Ascending aorta (tissue), 2 donors: Measurements from ENCODE around the gene SERPINI1. TPM values are rescaled to one million over a fixed set of nuclear protein-coding genes. Genes with fewer than 3 reads are reported as not detected.

Experiments
- DNase-seq, 2 donors: peaks; one replicate each; pipeline ENCODE4 v3.0.0-alpha.2; 2019; ENCODE audit warnings: low spot score in 2 of 2
- H3K27ac ChIP-seq, 2 donors: fragments of 200-600 bp; sonication (generic); one replicate each; pipeline ENCODE4 v1.5.1; 2016 to 2017; ENCODE audit warnings: mild to moderate bottlenecking in 1 of 2
- H3K27me3 ChIP-seq: fragments of 200-600 bp; sonication (generic); one replicate; pipeline ENCODE4 v1.5.1; 2017
- H3K36me3 ChIP-seq, 2 donors: fragments of 200-600 bp; sonication (generic); one replicate each; pipeline ENCODE4 v1.5.1; 2016
- H3K4me1 ChIP-seq, 2 donors: fragments of 200-600 bp; sonication (generic); one replicate each; pipeline ENCODE4 v1.5.1; 2016 to 2017; ENCODE audit warnings: mild to moderate bottlenecking in 1 of 2
- H3K4me3 ChIP-seq, 2 donors: fragments of 200-600 bp; sonication (generic); one replicate each; pipeline ENCODE4 v1.5.1; 2016 to 2017; ENCODE audit warnings: mild to moderate bottlenecking in 1 of 2
- H3K9me3 ChIP-seq, 2 donors: fragments of 200-600 bp; sonication (generic); one replicate each; pipeline ENCODE4 v1.5.1; 2016
- intact Hi-C: fragments of 100-400 bp; cut with DNase I; formaldehyde crosslinking; loops from one replicate; pipeline ENCODE4 v1.15.1; 2023
- total RNA-seq: library from RNA; depleted of rRNA; stranded (reverse); fragments of >200 nt; gene quantifications from one replicate; pipeline ENCODE4 v1.1.0, GENCODE V29; 2016
- TF ChIP-seq, protein P1 (sequence below), 3 experiments: fragments of 200-600 bp in 2 of 3; fragments of 450-650 bp in 1 of 3; sonication (generic) in 2 of 3; IDR thresholded peaks; one replicate each; pipeline ENCODE4 v1.5.1; 2016 to 2019; ENCODE audit warnings: antibody characterized with exemption in 3 of 3, mild to moderate bottlenecking in 1 of 3, moderate library complexity in 1 of 3

Gene SERPINI1
- total RNA-seq, 1 donor from 2014 or later = 6.3 TPM

DNA sequence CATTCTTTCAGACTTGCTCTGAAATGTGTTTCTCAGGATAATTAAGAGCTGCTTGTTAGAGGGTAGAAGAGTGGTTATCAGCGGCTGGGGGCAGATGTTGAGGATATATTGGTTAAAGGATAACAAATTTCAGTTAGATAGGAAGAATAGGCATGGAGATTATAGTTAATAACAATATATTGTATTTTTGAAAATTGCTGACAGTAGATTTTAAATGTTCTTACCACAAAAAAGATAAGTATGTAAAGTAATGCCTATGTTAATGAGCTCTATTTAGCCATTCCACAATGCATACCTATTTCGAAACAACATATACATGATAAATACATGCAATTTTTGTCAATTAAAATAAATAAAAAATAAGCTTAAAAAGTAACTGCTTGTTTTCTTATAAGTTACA is 123.3 kb downstream of the SERPINI1 start:
- no peaks in the 10 kb centered on the region for H3K27me3 ChIP-seq
- intact Hi-C loops = no loop called here
- TF ChIP-seq, protein P1, sequence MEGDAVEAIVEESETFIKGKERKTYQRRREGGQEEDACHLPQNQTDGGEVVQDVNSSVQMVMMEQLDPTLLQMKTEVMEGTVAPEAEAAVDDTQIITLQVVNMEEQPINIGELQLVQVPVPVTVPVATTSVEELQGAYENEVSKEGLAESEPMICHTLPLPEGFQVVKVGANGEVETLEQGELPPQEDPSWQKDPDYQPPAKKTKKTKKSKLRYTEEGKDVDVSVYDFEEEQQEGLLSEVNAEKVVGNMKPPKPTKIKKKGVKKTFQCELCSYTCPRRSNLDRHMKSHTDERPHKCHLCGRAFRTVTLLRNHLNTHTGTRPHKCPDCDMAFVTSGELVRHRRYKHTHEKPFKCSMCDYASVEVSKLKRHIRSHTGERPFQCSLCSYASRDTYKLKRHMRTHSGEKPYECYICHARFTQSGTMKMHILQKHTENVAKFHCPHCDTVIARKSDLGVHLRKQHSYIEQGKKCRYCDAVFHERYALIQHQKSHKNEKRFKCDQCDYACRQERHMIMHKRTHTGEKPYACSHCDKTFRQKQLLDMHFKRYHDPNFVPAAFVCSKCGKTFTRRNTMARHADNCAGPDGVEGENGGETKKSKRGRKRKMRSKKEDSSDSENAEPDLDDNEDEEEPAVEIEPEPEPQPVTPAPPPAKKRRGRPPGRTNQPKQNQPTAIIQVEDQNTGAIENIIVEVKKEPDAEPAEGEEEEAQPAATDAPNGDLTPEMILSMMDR (IDR thresholded peaks at IDR 0.05) = no peak
- no peaks in the 10 kb centered on the region for H3K9me3 ChIP-seq
- no peak overlapping the region for H3K27ac ChIP-seq
- peaks cover 0 to under 1% of the 10 kb centered on the region in 2 donors for H3K4me1 ChIP-seq
- no peak for DNase-seq
- no peaks in the 10 kb centered on the region for H3K36me3 ChIP-seq
- no peak overlapping the region for H3K4me3 ChIP-seq

DNA sequence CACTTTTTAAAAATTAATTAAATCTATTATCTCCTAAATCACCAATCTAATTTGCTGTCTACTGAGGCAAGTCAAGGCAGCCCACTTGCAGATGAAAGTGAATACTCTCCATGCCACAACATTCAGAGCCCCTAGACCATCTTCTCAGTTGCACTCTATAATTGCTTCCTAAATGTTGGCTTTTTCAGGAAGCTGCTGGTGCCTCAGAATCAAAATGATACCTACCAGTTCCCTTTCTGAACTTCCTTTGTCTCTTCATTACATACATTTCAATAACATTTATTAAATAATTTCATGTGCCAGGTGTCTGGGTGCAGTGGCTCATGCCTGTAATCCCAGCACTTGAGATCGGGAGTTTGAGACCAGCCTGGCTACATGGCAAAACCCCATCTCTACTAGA is 124.1 kb downstream of the SERPINI1 start:
- intact Hi-C loops = no loop called here
- peaks cover 0 to 3% of the 10 kb centered on the region in 2 donors for H3K4me1 ChIP-seq
- H3K36me3 ChIP-seq = no peaks in the 10 kb centered on the region
- H3K27ac ChIP-seq = no peak overlapping the region
- H3K27me3 ChIP-seq = no peaks in the 10 kb centered on the region
- DNase-seq = no peak
- no peak overlapping the region for H3K4me3 ChIP-seq
- TF ChIP-seq, protein P1 (IDR thresholded peaks at IDR 0.05) = no peak
- H3K9me3 ChIP-seq = no peaks in the 10 kb centered on the region

DNA sequence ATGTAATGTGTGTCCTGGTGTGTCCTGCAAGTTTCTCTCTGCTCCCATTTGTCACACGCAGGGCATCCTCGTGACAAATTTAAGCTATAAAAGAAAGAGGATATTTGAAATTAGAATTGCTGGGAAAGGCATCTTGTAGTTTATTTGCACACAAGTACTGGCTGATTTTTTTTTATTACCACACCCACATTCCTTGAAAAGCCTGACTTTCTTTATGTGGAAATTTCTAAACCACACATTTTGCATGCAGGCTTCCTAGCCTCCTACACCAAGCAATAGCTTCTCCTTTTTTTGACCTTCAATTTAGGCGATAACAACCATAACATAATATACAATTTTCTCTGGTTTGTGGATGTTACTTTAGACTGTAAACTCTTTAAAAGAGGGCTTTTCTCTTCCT is 126.1 kb downstream of the SERPINI1 start:
- intact Hi-C loops = no loop called here
- no peak for DNase-seq
- Histone ChIP-seq H3K27me3 (no peaks in the 10 kb centered on the region), H3K36me3 (no peaks in the 10 kb centered on the region), H3K27ac (no peak overlapping the region), H3K4me3 (no peak overlapping the region), H3K4me1 (peaks cover 0 to 3% of the 10 kb centered on the region in 2 donors), H3K9me3 (no peaks in the 10 kb centered on the region)
- TF ChIP-seq, protein P1 (IDR thresholded peaks at IDR 0.05) = no peak

DNA sequence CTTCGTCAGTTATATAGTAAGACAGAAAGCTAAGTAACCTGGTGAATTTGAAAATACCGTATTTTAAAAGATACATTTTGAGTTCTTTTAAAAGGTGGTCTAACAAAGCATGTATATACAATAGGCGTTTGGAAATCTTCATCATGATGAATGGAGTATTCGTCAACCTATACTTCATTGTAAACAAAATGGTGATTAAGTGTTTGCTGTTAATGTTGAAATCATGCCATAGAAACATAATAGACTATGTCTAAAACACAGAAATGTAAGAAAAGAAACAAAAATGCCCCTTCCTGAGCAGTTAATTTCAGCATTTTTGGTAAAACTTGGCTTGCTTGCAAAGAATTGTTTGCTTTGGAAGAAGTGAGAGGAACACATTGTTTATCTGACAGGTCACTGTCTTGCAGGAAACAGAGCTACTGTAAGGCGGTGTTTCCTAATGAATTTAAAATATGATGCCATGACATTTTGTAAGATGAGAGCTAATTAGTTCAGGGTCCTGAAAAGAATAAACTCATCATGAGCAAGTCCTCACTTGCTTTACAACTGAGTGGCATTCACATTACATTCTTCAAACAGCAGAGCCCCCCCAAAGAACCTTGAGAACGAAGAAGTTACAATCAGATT is 126.7 kb downstream of the SERPINI1 start:
- intact Hi-C loops = no loop called here
- H3K9me3 ChIP-seq = no peaks in the 10 kb centered on the region
- H3K36me3 ChIP-seq = no peaks in the 10 kb centered on the region
- peaks cover 0 to 3% of the 10 kb centered on the region in 2 donors for H3K4me1 ChIP-seq
- H3K27ac ChIP-seq = no peak overlapping the region
- H3K27me3 ChIP-seq = no peaks in the 10 kb centered on the region
- no peak for DNase-seq
- TF ChIP-seq, protein P1 (IDR thresholded peaks at IDR 0.05) = no peak
- no peak overlapping the region for H3K4me3 ChIP-seq

- no peak overlapping the region for H3K4me3 ChIP-seq
- H3K9me3 ChIP-seq = no peaks in the 10 kb centered on the region
- H3K27me3 ChIP-seq = no peaks in the 10 kb centered on the region
- TF ChIP-seq, protein P1 (IDR thresholded peaks at IDR 0.05) = no peak
- peak overlapping the region in 1 of 2 donors; percentile 28 for H3K27ac ChIP-seq
- no peak for DNase-seq
- H3K36me3 ChIP-seq = no peaks in the 10 kb centered on the region
- intact Hi-C loops = no loop called here
- H3K4me1 ChIP-seq = peaks cover 0 to 3% of the 10 kb centered on the region in 2 donors
Observed at GRCh38 chr3:167863811-167864551, 128.5 kb downstream of the SERPINI1 start.
